KG1 (cell line): ENCODE measurements around the gene ARVCF.

Experiments used
- DNase-seq: peaks from one replicate; lab custom pipeline; 2025; lab: John Stamatoyannopoulos, UW

The ARVCF gene

DNA sequence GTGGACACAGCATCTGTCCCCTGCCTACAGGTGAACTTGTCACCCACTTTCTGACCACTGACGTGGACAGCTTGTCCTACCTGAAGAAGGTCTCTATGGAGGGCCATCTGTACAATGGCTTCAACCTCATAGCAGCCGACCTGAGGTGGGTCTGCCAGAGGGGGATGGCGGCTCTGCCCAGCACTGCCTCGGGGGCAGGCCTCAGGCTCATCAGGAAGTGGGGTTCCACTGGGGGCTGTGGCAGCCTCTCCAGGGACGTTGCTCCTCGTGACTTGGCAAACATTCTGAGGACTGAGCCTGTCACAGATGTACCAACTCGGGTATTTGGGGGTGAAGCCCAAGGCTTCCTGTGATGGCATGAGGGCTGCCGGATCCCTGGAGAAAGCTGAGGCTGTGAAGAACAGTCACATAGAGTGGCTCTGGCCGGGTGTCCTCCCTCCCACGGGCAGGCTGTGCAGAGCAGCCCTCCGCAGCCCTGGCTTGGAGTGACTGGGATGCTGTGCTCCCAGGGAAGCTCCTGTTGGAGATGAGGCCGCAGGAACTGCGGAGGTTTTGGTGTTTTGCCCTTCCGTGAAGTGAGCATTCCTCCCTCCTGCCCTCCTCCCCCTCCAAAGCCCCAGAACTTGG is 36.9 kb upstream of the ARVCF start:
- no peak for DNase-seq

DNA sequence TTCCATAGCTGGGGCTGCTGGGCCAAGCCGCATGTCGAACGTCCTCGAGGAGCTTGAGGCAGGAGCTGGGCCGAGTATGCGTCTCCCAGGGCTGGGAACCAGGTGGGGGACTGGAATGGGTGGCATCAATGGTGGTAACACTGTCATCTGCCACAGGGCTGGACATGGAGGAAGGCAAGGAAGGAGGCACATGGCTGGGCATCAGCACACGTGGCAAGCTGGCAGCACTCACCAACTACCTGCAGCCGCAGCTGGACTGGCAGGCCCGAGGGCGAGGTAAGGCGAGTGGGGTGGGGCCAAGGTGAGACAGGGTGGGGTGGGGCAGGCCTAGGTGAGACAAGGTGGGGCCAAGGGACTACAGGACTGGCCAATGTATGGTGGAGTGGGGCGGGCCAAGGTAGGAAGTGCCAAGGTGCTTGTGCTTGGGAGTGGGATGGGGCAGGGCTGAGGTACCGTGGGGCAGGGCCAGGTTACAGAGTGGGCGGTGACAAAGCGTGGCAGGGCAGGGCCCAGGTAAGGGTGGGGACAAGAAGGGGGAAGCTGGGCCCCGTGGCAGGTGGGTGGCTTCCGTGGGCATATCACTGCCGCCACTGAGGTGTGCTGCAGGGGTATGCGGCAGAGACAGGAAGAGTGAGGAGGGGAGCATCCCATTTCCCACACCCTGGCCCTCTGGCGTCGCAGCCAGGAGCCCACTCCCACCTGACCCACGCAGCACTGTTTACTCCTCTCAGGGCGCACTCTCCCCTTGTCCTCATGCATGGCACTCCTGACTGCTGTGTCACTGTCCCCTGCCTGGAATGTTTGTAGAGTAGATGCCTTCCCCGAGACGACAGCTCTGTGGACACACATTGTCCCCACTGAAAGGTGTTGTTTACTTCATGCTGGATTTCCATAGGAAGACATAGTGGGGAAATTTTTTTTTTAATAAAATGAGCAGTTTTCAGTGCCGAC is 36.0 kb upstream of the ARVCF start:
- DNase-seq: no peak

GRCh38 chr22:20051927-20052308 is 35.3 kb upstream of the ARVCF start:
- no peak for DNase-seq

DNA sequence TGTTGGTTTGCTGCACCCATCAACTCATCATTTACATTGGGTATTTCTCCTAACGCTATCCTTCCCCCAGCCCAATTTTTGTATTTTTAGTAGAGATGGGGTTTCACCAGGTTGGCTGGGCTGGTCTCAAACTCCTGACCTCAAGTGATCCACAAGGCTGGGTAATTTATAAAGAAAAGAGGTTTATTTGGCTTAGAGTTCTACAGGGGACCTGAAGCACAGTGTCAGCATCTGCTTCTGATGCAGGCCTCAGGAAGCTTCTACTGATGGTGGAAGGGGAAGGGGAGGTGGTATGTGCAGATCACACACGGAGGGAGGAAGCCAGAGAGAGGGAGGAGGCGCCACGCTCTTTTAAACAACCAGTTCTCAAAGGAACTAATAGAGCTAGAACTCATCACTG is 30.1 kb upstream of the ARVCF start:
- DNase-seq: no peak

GRCh38 chr22:20044495-20045151 is 28.0 kb upstream of the ARVCF start:
- no peak for DNase-seq

GRCh38 chr22:20043997-20044342 is 27.3 kb upstream of the ARVCF start:
- DNase-seq: no peak

DNA sequence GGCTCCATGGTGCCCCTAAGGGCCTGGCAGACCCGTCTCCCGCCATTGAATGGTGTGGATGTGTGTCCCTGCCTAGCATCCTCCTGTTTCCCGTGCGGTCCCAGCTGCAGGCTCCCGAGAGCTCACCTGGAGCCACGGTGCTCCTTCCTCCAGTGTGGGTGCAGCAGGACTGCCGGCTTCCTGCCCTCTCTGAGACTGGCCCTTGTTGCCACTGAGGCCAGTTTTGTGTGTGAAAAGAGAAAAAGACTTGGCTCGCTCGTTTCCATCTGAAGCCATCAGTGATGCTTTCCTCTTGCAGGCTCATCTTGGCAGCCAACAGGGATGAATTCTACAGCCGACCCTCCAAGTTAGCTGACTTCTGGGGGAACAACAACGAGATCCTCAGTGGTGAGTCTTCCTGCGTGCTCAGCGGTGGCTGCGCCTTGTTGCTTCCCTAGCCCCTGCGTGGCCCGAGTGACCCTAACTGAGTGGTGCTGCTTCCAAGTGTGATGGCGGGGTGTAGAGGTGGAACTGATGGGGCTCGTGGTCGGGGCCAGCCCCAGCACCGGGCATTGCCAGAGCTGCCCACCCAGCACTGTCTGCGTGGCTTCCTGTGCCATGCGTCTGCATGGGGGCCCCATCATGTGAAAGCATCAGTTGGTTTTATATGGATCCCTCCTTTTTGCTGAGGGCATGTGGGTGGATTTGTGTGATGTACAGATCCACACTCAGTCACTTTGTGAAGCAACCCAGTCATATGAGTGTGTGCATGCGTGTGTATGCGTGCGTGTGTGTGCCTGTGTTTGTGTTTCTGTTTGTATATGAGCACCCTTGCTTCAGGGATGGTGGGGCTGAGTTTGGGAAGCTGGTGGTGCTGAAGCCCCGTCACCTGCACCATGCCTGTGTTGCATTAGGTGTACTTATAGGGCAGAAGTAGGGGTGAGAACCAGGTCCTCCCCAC is 26.7 kb upstream of the ARVCF start:
- no peak for DNase-seq

DNA sequence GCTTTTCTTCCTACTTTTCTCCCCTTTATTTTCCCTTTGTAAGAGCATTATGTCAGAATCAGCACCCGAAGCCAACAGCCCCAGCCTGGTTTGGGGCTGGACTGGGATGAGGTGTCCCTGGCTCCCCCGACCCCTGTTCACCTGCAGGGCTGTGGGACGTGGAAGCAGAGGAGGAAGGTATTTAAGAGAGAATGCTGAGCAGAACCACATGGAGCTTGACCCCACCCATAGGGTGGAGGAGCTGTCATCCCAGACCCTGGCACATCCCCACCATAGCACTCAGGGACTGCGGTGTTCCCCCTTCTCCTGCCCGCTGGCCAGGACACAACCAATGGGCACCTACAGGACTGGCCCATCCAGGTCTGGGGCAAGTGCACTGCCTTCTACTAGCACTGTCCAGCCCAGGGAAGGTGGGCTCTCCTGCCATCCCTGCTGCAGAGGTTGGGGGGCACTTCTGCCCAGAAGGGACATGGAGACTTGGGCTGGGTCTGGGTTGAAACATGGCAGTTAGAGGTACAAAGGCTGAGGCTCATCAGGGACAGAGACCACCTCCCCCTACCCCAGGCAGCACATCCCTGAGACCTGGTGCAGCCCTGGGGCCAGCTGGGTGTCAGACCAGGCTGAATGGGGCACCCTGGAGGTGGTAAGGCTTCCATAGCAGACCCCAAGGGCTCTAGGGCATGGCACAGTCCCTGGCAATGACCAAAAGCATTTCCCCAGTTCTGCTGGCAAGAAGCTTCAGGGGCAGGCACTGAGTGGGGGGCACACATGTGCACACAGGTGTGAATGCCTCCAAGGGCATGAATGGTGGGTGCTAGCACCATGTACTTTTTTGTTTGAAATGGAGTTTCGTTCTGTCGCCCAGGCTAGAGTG is 23.9 kb upstream of the ARVCF start:
- DNase-seq: no peak

DNA sequence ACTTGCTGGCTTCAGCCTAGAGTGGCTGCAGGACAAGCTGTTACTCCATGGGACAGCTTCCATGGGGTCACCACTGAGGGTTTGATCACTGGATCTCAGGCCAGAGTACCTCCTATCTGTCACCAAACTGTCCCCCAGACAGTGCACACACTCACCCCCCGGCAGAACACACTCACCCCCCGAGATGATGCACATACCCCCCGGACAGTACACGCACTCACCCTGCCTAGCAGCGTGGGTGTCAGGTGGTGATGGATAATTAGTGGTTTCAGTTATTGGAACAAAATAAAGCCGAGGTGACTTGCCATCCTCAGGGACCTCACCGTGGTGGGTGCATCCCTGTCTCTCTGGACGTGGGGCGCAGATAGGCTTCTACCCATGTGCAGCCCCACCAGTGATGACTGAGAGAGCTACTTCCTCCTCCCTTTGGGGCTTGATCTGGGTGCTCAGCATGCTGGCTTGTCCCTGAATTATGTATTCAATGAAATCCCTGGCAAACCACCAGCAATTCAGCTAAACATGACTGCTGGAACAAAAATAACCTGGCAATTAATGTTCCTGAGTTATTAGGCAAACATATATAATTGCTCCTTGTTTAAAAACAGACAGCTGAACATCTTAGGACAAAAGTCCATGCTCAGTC is 23.2 kb upstream of the ARVCF start:
- DNase-seq: no peak

DNA sequence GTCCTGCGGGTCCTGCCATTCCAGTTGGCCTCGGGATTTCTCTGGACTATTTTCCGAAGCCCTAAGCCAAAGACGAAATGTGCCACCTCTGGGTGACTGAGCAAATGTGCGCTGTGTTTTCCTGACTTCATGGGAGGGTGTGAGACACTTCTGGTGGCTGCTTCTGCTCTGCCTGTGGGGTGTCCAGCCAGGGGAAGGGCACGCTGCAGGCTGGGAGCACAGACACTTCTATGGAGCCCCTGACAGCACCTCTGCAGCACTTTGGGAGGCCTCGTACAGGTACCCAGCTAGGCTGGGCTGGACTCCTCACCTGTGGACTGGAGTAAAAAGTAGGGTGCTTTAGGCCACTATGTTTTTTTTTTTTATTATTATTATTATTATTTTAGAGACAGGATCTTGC is 22.0 kb upstream of the ARVCF start:
- DNase-seq: no peak

- DNase-seq: no peak
Measured at GRCh38 chr22:20037419-20037818, 20.8 kb upstream of the ARVCF start.

- DNase-seq: no peak
Measured at GRCh38 chr22:20036535-20037392, 20.1 kb upstream of the ARVCF start.

GRCh38 chr22:20036084-20036482 is 19.5 kb upstream of the ARVCF start:
- no peak for DNase-seq

DNA sequence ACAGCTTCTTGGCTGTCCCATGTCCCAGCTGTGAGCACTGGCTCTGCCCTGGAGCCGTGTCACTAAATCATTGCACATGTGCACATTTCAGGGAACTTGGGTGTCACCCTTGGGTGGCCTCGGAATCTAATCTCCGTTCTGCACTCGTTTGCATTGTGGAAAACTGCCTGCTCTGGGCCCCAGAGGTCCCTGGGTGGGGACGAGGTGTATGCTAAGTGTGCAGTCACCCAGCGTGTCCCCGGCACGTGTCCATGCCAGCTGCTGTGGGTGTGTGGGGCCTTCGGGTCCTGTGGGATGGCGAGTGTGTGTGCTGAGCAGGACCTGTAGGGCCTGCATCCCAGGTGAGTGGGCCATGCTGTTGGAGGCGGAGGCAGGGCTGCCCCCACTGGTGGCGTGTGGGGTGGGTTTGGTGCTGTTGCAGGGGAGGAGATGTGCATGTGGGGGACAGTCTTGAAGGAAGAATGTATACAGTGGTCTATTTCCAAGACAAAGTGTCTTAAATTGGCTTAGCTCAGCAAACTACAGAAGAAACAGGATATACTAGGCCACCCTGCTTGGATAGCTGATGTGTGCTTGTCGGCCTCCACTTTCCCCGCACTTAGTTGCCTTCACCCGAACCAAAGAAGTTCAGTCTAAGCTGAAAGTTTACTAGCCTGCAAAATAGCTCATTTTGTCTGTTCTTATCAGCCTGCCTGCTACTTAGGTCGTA is 18.9 kb upstream of the ARVCF start:
- DNase-seq: no peak

- DNase-seq: no peak
Measured at GRCh38 chr22:20034143-20034542, 17.5 kb upstream of the ARVCF start.

DNA sequence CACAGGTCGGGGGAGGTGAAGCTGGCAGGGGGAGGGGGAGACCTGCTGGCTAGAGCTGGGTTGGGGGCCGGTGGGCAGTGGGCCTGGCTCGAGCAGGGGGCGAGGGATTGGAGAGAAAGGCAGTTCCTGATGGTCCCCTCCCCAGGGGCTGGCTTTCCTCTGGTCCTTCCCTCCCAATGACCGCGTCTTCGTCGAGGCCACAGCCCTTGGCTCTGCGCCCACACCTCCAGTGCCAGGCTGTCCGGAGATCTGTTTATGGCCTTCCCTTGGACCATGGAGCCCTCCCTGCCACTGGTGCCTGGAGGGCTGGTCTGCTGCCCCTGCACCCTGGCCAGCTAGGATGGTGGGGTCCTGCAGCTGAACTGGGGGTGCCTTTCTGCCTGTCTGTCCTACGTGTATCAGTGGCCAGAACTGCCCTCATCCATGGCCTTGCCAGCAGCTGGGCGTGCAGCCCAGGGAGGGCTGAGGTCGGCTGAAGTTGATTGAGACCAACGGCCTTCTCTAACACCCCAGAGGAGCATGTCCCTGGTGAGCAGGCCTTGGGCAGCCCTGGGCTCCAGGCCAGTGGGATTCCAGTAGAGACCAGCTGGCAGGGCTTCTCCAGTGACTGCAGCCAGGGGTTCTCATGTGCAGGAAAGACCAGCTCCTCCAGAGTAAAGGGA is 16.6 kb upstream of the ARVCF start:
- DNase-seq: no peak

- no peak for DNase-seq
Measured at GRCh38 chr22:20032407-20032991, 15.9 kb upstream of the ARVCF start.
